ENCODE measurements around the gene CALML6.

DNA sequence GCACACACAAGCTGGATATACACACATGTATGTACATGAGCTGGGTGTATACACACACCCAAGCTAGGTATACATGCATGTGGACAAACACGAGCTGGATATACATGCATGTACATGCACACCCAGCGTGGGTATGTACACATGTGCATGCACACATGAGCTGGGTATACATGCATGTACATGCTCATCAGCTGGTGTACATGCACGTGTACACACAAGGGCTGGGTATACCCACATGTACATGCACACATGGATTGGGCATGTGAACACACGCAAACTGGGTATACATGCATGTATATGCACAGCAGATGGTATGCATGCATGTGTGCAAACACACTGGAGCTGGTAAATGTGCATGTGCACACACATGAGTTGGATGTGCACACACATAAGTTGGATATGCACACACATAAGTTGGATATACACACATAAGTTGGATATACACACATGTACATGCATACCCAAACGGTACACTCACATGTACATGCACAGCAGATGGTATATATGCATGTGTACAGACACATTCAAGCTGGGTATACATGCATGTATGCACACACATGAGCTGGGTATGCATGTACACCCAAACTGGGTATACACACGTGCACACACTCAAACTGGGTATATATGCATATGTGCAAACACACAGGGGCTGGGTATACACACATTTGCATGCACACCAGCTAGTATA, 16.7 kb upstream of the CALML6 start:
- TF ChIP-seq, protein P1, sequence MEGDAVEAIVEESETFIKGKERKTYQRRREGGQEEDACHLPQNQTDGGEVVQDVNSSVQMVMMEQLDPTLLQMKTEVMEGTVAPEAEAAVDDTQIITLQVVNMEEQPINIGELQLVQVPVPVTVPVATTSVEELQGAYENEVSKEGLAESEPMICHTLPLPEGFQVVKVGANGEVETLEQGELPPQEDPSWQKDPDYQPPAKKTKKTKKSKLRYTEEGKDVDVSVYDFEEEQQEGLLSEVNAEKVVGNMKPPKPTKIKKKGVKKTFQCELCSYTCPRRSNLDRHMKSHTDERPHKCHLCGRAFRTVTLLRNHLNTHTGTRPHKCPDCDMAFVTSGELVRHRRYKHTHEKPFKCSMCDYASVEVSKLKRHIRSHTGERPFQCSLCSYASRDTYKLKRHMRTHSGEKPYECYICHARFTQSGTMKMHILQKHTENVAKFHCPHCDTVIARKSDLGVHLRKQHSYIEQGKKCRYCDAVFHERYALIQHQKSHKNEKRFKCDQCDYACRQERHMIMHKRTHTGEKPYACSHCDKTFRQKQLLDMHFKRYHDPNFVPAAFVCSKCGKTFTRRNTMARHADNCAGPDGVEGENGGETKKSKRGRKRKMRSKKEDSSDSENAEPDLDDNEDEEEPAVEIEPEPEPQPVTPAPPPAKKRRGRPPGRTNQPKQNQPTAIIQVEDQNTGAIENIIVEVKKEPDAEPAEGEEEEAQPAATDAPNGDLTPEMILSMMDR (IDR thresholded peaks at IDR 0.05) = peak in 1 of 7 experiments; percentile 23
- TF ChIP-seq POLR2A (IDR thresholded peaks at IDR 0.05) = no peak

All from body of pancreas (tissue), 4 donors.